Keratinocyte (primary cell): ENCODE measurements around the gene SCN1B. TPM values are rescaled to one million over a fixed set of nuclear protein-coding genes. Genes with fewer than 3 reads are reported as not detected.

Source experiments
- DNase-seq: peaks from one replicate; pipeline ENCODE4 v3.0.0-alpha.2; 2011; ENCODE audit warnings: low read depth, missing footprints, low spot score
- FAIRE-seq: peaks from 2 replicates; lab custom pipeline; 2011; peaks lifted over from hg19 to GRCh38; lab: Jason Lieb, UNC
- H2AFZ ChIP-seq: 2 replicates; pipeline ENCODE4 v1.6.0; 2012; ENCODE audit warnings: low read length, control low read depth, inconsistent platforms; ENCODE audit not compliant: control insufficient read depth
- H3K27ac ChIP-seq: 2 replicates; pipeline ENCODE4 v1.5.1; 2011; ENCODE audit warnings: low read length; ENCODE audit not compliant: control insufficient read depth, insufficient read depth
- H3K27me3 ChIP-seq: 3 replicates; pipeline ENCODE4 v1.6.0; 2011; ENCODE audit warnings: low read length; ENCODE audit not compliant: control insufficient read depth, insufficient read depth; ENCODE audit errors: extremely low read depth
- H3K36me3 ChIP-seq, 2 experiments: 2 replicates in 1 of 2; 3 replicates in 1 of 2; pipeline ENCODE4 v1.5.1; 2011; ENCODE audit warnings: low read length in 2 of 2, mild to moderate bottlenecking in 1 of 2; ENCODE audit not compliant: control insufficient read depth in 2 of 2, insufficient read depth in 2 of 2; ENCODE audit errors: extremely low read depth in 1 of 2
- H3K4me1 ChIP-seq: 3 replicates; pipeline ENCODE4 v1.5.1; 2011; ENCODE audit warnings: low read length; ENCODE audit not compliant: control insufficient read depth, insufficient read depth; ENCODE audit errors: extremely low read depth
- H3K4me2 ChIP-seq: 3 replicates; pipeline ENCODE4 v1.6.0; 2011; ENCODE audit warnings: low read depth, low read length; ENCODE audit not compliant: control insufficient read depth, insufficient read depth; ENCODE audit errors: extremely low read depth
- H3K4me3 ChIP-seq, 3 experiments: fragments of 200-600 bp in 1 of 3; sonication (generic) in 1 of 3; 2 replicates in 2 of 3; 3 replicates in 1 of 3; pipeline ENCODE4 v1.5.1; 2011 to 2016; ENCODE audit warnings: low read length in 3 of 3, mild to moderate bottlenecking in 3 of 3, control low read depth in 2 of 3, inconsistent platforms in 1 of 3, low read depth in 1 of 3, mixed read lengths in 1 of 3, mixed run types in 1 of 3, moderate library complexity in 1 of 3; ENCODE audit not compliant: control insufficient read depth in 2 of 3, insufficient read depth in 2 of 3; ENCODE audit errors: extremely low read depth in 1 of 3
- H3K79me2 ChIP-seq: 2 replicates; pipeline ENCODE4 v1.6.0; 2012; ENCODE audit warnings: low read length; ENCODE audit not compliant: control insufficient read depth, insufficient read depth
- H3K9ac ChIP-seq: 3 replicates; pipeline ENCODE4 v1.6.0; 2011; ENCODE audit warnings: low read length; ENCODE audit not compliant: control insufficient read depth, insufficient read depth; ENCODE audit errors: extremely low read depth
- H3K9me1 ChIP-seq: 3 replicates; pipeline ENCODE4 v1.6.0; 2011; ENCODE audit warnings: low read length; ENCODE audit not compliant: control insufficient read depth, insufficient read depth; ENCODE audit errors: extremely low read depth
- H3K9me3 ChIP-seq: 2 replicates; pipeline ENCODE4 v1.5.1; 2012; ENCODE audit warnings: low read depth, low read length; ENCODE audit not compliant: control insufficient read depth
- H4K20me1 ChIP-seq: 3 replicates; pipeline ENCODE4 v1.6.0; 2011; ENCODE audit warnings: low read length; ENCODE audit not compliant: control insufficient read depth, insufficient read depth; ENCODE audit errors: extremely low read depth
- EZH2 ChIP-seq: IDR thresholded peaks from one replicate; pipeline ENCODE4 v1.6.1; 2012; ENCODE audit warnings: inconsistent platforms, mild to moderate bottlenecking, low read length, moderate library complexity
- dilution Hi-C: fragments of 300-500 bp; cut with MboI; formaldehyde crosslinking; loops from one replicate; pipeline ENCODE4 v1.7.0; 2020; ENCODE audit warnings: low sequenced_read_pairs; ENCODE audit not compliant: extremely low pct_ligation_motif_present
- polyA plus RNA-seq, 5 experiments: library from polyadenylated mRNA; depleted of rRNA in 3 of 5; stranded (reverse) in 3 of 5; stranded (forward) in 1 of 5; unstranded in 1 of 5; fragments of >200 nt; gene quantifications; 1 replicate in 1 of 5; 2 replicates in 3 of 5; 3 replicates in 1 of 5; pipeline versions ENCODE4 v1.2.1 to v1.2.3, GENCODE V29; 2011 to 2012; ENCODE audit warnings: missing spikeins in 2 of 5, low read depth in 1 of 5, low replicate concordance in 1 of 5
- TF ChIP-seq, protein P1 (sequence below), 3 experiments: IDR thresholded peaks in 1 of 3; conservative IDR thresholded peaks in 1 of 3; optimal IDR thresholded peaks in 1 of 3; 2 replicates in 2 of 3; 3 replicates in 1 of 3; pipeline versions ENCODE3 to v1.5.1; 2011; ENCODE audit warnings: low read length in 3 of 3, mild to moderate bottlenecking in 3 of 3, moderate library complexity in 2 of 3, control low read depth in 1 of 3, inconsistent platforms in 1 of 3; ENCODE audit not compliant: insufficient read depth in 2 of 3; ENCODE audit errors: extremely low read depth in 1 of 3

Gene SCN1B
- polyA plus RNA-seq, 1 donor (not counting 4 experiments of a cell fraction or from before 2014, with no cell fraction given): 0.30 TPM

DNA sequence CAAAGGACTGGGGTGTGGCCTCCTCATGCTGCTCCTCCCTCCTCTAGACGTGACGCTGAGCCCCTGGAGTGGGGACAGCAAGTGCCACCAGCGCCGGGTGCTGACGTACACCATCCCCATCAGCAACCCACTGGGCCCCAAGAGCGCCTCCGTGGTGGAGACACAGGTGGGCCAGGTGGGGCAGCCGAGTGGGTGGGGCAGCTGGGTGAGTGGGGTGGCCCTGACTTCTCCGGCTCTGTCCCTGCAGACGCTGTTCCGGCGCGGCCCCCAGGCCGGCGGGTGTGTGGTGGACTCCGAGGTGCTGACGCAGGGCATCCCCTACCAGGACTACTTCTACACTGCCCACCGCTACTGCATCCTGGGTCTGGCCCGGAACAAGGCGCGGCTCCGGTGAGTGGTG lies 11.1 kb upstream of the SCN1B start:
- Histone ChIP-seq H3K9ac (no peak overlapping the region), H3K4me1 (no peaks in the 10 kb centered on the region), H3K27me3 (no peaks in the 10 kb centered on the region), H3K36me3 (peaks cover 18 to 31% of the 10 kb centered on the region in 2 experiments), H3K9me1 (no peaks in the 10 kb centered on the region), H2AFZ (no peak overlapping the region), H4K20me1 (no peaks in the 10 kb centered on the region), H3K27ac (no peak overlapping the region), H3K79me2 (no peaks in the 10 kb centered on the region), H3K4me2 (no peak overlapping the region), H3K9me3 (no peaks in the 10 kb centered on the region), H3K4me3 (no peak overlapping the region)
- FAIRE-seq (no peak), DNase-seq (no peak)
- dilution Hi-C loops: no loop called here
- TF ChIP-seq, protein P1, sequence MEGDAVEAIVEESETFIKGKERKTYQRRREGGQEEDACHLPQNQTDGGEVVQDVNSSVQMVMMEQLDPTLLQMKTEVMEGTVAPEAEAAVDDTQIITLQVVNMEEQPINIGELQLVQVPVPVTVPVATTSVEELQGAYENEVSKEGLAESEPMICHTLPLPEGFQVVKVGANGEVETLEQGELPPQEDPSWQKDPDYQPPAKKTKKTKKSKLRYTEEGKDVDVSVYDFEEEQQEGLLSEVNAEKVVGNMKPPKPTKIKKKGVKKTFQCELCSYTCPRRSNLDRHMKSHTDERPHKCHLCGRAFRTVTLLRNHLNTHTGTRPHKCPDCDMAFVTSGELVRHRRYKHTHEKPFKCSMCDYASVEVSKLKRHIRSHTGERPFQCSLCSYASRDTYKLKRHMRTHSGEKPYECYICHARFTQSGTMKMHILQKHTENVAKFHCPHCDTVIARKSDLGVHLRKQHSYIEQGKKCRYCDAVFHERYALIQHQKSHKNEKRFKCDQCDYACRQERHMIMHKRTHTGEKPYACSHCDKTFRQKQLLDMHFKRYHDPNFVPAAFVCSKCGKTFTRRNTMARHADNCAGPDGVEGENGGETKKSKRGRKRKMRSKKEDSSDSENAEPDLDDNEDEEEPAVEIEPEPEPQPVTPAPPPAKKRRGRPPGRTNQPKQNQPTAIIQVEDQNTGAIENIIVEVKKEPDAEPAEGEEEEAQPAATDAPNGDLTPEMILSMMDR (optimal IDR thresholded peaks at IDR 0.05 in 1 of 3, IDR thresholded peaks at IDR 0.05 in 1 of 3, conservative IDR thresholded peaks at IDR 0.05 in 1 of 3; ENCODE audit: extremely low read depth in 1 of 3, insufficient read depth in 2 of 3, low read length in 3 of 3): no peak
- no peak for TF ChIP-seq EZH2

- Histone ChIP-seq H3K4me1 (no peaks in the 10 kb centered on the region), H3K4me3 (no peak overlapping the region), H3K9me1 (no peaks in the 10 kb centered on the region), H3K27me3 (no peaks in the 10 kb centered on the region), H3K27ac (no peak overlapping the region), H3K9me3 (no peaks in the 10 kb centered on the region), H2AFZ (no peak overlapping the region), H3K36me3 (peaks cover 23 to 30% of the 10 kb centered on the region in 2 experiments), H3K79me2 (no peaks in the 10 kb centered on the region), H3K9ac (no peak overlapping the region), H4K20me1 (no peaks in the 10 kb centered on the region), H3K4me2 (no peak overlapping the region)
- DNase-seq (no peak), FAIRE-seq (no peak)
- TF ChIP-seq, protein P1 (optimal IDR thresholded peaks at IDR 0.05 in 1 of 3, IDR thresholded peaks at IDR 0.05 in 1 of 3, conservative IDR thresholded peaks at IDR 0.05 in 1 of 3; ENCODE audit: extremely low read depth in 1 of 3, insufficient read depth in 2 of 3, low read length in 3 of 3): no peak
- no peak for TF ChIP-seq EZH2
- dilution Hi-C loops: no loop called here
Observed at GRCh38 chr19:35021016-35021415, 9.3 kb upstream of the SCN1B start.
